BLaER1 treated with 17β-estradiol and CSF1 and Interleukin-3, amounts not matched to agents 10 nM and 100 nM (cell line): Measurements from ENCODE around the gene RUBCN.
"Not testable (repeated sequence)": the region's sequence is repeated elsewhere in the genome, so short reads cannot be mapped to it uniquely, and the experiment has no call there.

Experiments
- H3K27ac ChIP-seq, 11 experiments: shearing (Covaris generic); formaldehyde crosslinking; 2 replicates each; pipeline ENCODE4 v1.8.1; 2022
- H3K27me3 ChIP-seq, 11 experiments: shearing (Covaris generic); formaldehyde crosslinking; 2 replicates each; pipeline ENCODE4 v1.8.1; 2022
- H3K36me3 ChIP-seq, 11 experiments: shearing (Covaris generic); formaldehyde crosslinking; 2 replicates each; pipeline ENCODE4 v1.8.1; 2022
- H3K4me1 ChIP-seq, 10 experiments: shearing (Covaris generic); formaldehyde crosslinking; 2 replicates each; pipeline ENCODE4 v1.8.1; 2022
- H3K4me2 ChIP-seq, 11 experiments: shearing (Covaris generic); formaldehyde crosslinking; 2 replicates each; pipeline ENCODE4 v1.8.1; 2022
- H3K4me3 ChIP-seq, 10 experiments: shearing (Covaris generic); formaldehyde crosslinking; 2 replicates each; pipeline ENCODE4 v1.8.1; 2022
- H3K9ac ChIP-seq, 11 experiments: shearing (Covaris generic); formaldehyde crosslinking; 2 replicates each; pipeline ENCODE4 v1.8.1; 2022
- H3K9me3 ChIP-seq, 11 experiments: shearing (Covaris generic); formaldehyde crosslinking; replicated peaks in 1 of 11; 2 replicates each; pipeline ENCODE4 v1.8.1; 2022
- H4K20me1 ChIP-seq, 11 experiments: shearing (Covaris generic); formaldehyde crosslinking; 2 replicates each; pipeline ENCODE4 v1.8.1; 2022
- Cebpa-rat ChIP-seq, 11 experiments: shearing (Covaris generic); IDR thresholded peaks; 2 replicates each; pipeline ENCODE4 v1.8.1; 2022

Gene RUBCN

GRCh38 chr3:197730200-197730599 is 6.5 kb downstream of the RUBCN start:
- no peak overlapping the region for H3K9ac ChIP-seq
- peaks cover 22 to 48% (median 28%) of the 10 kb centered on the region in 10 experiments for H3K4me1 ChIP-seq
- TF ChIP-seq Cebpa-rat (IDR thresholded peaks at IDR 0.05), result no peak
- H4K20me1 ChIP-seq, result peaks cover 0 to 85% (median 3%) of the 10 kb centered on the region in 11 experiments; a peak in 15 of 22 replicates
- H3K27ac ChIP-seq, result no peak overlapping the region
- no peaks in the 10 kb centered on the region for H3K27me3 ChIP-seq
- H3K4me2 ChIP-seq, result 0 out of 22 replicates have a peak overlapping the region, but pooled peaks of 1 of the 11 experiments have one; percentile 5
- H3K36me3 ChIP-seq, result peaks cover 0 to 12% (median 4%) of the 10 kb centered on the region in 11 experiments; a peak in 6 of 22 replicates
- peaks cover 0 to 22% (median 10%) of the 10 kb centered on the region in 11 experiments; a peak in 11 of 22 replicates for H3K9me3 ChIP-seq
- no peak overlapping the region for H3K4me3 ChIP-seq

- Histone ChIP-seq H3K9ac (no peak overlapping the region), H3K36me3 (peaks cover 0 to 12% (median 4%) of the 10 kb centered on the region in 11 experiments; a peak in 8 of 22 replicates), H3K4me1 (peaks cover 6 to 50% (median 22%) of the 10 kb centered on the region in 10 experiments), H3K9me3 (peaks cover 0 to 36% (median 17%) of the 10 kb centered on the region in 11 experiments; a peak in 18 of 22 replicates), H4K20me1 (peaks cover 0 to 89% (median 0%) of the 10 kb centered on the region in 11 experiments; a peak in 8 of 22 replicates), H3K27me3 (no peaks in the 10 kb centered on the region), H3K27ac (peak overlapping the region in 1 of 11 experiments; percentile 8; a peak in 1 of 22 replicates), H3K4me3 (no peak overlapping the region), H3K4me2 (peak overlapping the region in 4 of 11 experiments; percentile 8 to 73 (median 43); a peak in 4 of 22 replicates)
- TF ChIP-seq Cebpa-rat (IDR thresholded peaks at IDR 0.05), result no peak
Measured at GRCh38 chr3:197728487-197728886, 8.2 kb downstream of the RUBCN start.

- Histone ChIP-seq H3K4me1 (peaks cover under 1 to 49% (median 16%) of the 10 kb centered on the region in 10 experiments; a peak in 14 of 20 replicates), H3K27ac (0 out of 22 replicates have a peak overlapping the region, but pooled peaks of 1 of the 11 experiments have one; percentile 8), H3K9ac (peak overlapping the region in 1 of 11 experiments; percentile 42; a peak in 1 of 22 replicates), H3K36me3 (peaks cover 4 to 17% (median 10%) of the 10 kb centered on the region in 11 experiments; a peak in 18 of 22 replicates), H3K4me2 (peak overlapping the region in 4 of 11 experiments; percentile 8 to 73 (median 43); a peak in 4 of 22 replicates), H3K9me3 (peaks cover 5 to 43% (median 23%) of the 10 kb centered on the region in 11 experiments), H4K20me1 (peaks cover 0 to 86% (median 0%) of the 10 kb centered on the region in 11 experiments; a peak in 8 of 22 replicates)
- not testable (repeated sequence) for H3K27me3 ChIP-seq, H3K4me3 ChIP-seq
Measured at GRCh38 chr3:197727878-197728277, 8.8 kb downstream of the RUBCN start.

GRCh38 chr3:197722734-197723133 is 14.0 kb downstream of the RUBCN start:
- peaks cover 0 to 36% (median 10%) of the 10 kb centered on the region in 10 experiments; a peak in 13 of 20 replicates for H3K4me1 ChIP-seq
- peaks cover 33 to 55% (median 41%) of the 10 kb centered on the region in 11 experiments for H3K36me3 ChIP-seq
- no peaks in the 10 kb centered on the region for H3K27me3 ChIP-seq
- peaks cover 0 to 75% (median 0%) of the 10 kb centered on the region in 11 experiments; a peak in 8 of 22 replicates for H4K20me1 ChIP-seq
- H3K27ac ChIP-seq, result no peak overlapping the region
- TF ChIP-seq Cebpa-rat (IDR thresholded peaks at IDR 0.05), result no peak
- H3K4me3 ChIP-seq, result peak overlapping the region in 1 of 10 experiments; percentile 38; a peak in 1 of 20 replicates
- no peak overlapping the region for H3K4me2 ChIP-seq
- peaks cover 20 to 47% (median 41%) of the 10 kb centered on the region in 11 experiments for H3K9me3 ChIP-seq
- no peak overlapping the region for H3K9ac ChIP-seq

GRCh38 chr3:197720694-197721093 is 16.0 kb downstream of the RUBCN start:
- no peak overlapping the region for H3K4me3 ChIP-seq
- peaks cover 0 to 68% (median 0%) of the 10 kb centered on the region in 11 experiments; a peak in 4 of 22 replicates for H4K20me1 ChIP-seq
- H3K4me2 ChIP-seq, result peak overlapping the region in 2 of 11 experiments; percentile 4 to 26; a peak in 1 of 22 replicates
- TF ChIP-seq Cebpa-rat (IDR thresholded peaks at IDR 0.05), result no peak
- peaks cover 0 to 46% (median 10%) of the 10 kb centered on the region in 10 experiments; a peak in 13 of 20 replicates for H3K4me1 ChIP-seq
- H3K27me3 ChIP-seq, result no peaks in the 10 kb centered on the region
- H3K9me3 ChIP-seq, result peaks cover 20 to 51% (median 45%) of the 10 kb centered on the region in 11 experiments
- no peak overlapping the region for H3K27ac ChIP-seq
- no peak overlapping the region for H3K9ac ChIP-seq
- H3K36me3 ChIP-seq, result peaks cover 42 to 69% (median 56%) of the 10 kb centered on the region in 11 experiments

GRCh38 chr3:197718891-197719290 is 17.8 kb downstream of the RUBCN start:
- H4K20me1 ChIP-seq, result peaks cover 0 to 55% (median 0%) of the 10 kb centered on the region in 11 experiments; a peak in 4 of 22 replicates
- H3K4me2 ChIP-seq, result no peak overlapping the region
- peaks cover 8 to 48% (median 16%) of the 10 kb centered on the region in 10 experiments for H3K4me1 ChIP-seq
- no peak overlapping the region for H3K27ac ChIP-seq
- TF ChIP-seq Cebpa-rat (IDR thresholded peaks at IDR 0.05), result no peak
- H3K9me3 ChIP-seq, result peaks cover 20 to 47% (median 37%) of the 10 kb centered on the region in 11 experiments
- no peak overlapping the region for H3K9ac ChIP-seq
- H3K4me3 ChIP-seq, result no peak overlapping the region
- H3K27me3 ChIP-seq, result no peaks in the 10 kb centered on the region
- peaks cover 42 to 84% (median 65%) of the 10 kb centered on the region in 11 experiments for H3K36me3 ChIP-seq

GRCh38 chr3:197714251-197714650 is 22.5 kb downstream of the RUBCN start:
- no peak overlapping the region for H3K4me3 ChIP-seq
- H3K27ac ChIP-seq, result peak overlapping the region in 6 of 11 experiments; percentile 65 to 80 (median 70); a peak in 13 of 22 replicates

GRCh38 chr3:197713477-197713822 is 23.3 kb downstream of the RUBCN start:
- no peaks in the 10 kb centered on the region for H3K27me3 ChIP-seq
- peak overlapping the region; percentile 58 to 85 (median 76) for H3K4me2 ChIP-seq
- peak overlapping the region; percentile 40 to 72 (median 63); a peak in 18 of 22 replicates for H3K9ac ChIP-seq
- TF ChIP-seq Cebpa-rat (IDR thresholded peaks at IDR 0.05), result no peak
- peaks cover 0 to 27% (median 0%) of the 10 kb centered on the region in 11 experiments; a peak in 4 of 22 replicates for H4K20me1 ChIP-seq
- peaks cover 0 to 14% (median 1%) of the 10 kb centered on the region in 11 experiments; a peak in 4 of 22 replicates for H3K9me3 ChIP-seq
- H3K36me3 ChIP-seq, result peaks cover 14 to 50% (median 38%) of the 10 kb centered on the region in 11 experiments; a peak in 21 of 22 replicates
- peaks cover 35 to 82% (median 55%) of the 10 kb centered on the region in 10 experiments for H3K4me1 ChIP-seq
- no peak overlapping the region for H3K4me3 ChIP-seq
- H3K27ac ChIP-seq, result peak overlapping the region; percentile 48 to 80 (median 69); a peak in 21 of 22 replicates

More at GRCh38 chr3:197714251-197714650, 22.5 kb downstream of the RUBCN start:
- no peaks in the 10 kb centered on the region for H3K27me3 ChIP-seq
- H3K4me2 ChIP-seq, result peak overlapping the region; percentile 58 to 85 (median 76)
- H3K9me3 ChIP-seq, result peaks cover 0 to 14% (median 3%) of the 10 kb centered on the region in 11 experiments; a peak in 4 of 22 replicates
- peaks cover 14 to 53% (median 40%) of the 10 kb centered on the region in 11 experiments; a peak in 21 of 22 replicates for H3K36me3 ChIP-seq
- peak overlapping the region in 4 of 11 experiments; percentile 0 to 72 (median 42); a peak in 1 of 22 replicates for H3K9ac ChIP-seq
- TF ChIP-seq Cebpa-rat (IDR thresholded peaks at IDR 0.05), result no peak
- peaks cover 0 to 35% (median 0%) of the 10 kb centered on the region in 11 experiments; a peak in 4 of 22 replicates for H4K20me1 ChIP-seq
- H3K4me1 ChIP-seq, result peaks cover 35 to 74% (median 47%) of the 10 kb centered on the region in 10 experiments
